Transverse colon (tissue), 4 donors: ENCODE results near the gene CTAGE6.
"Not testable (repeated sequence)": the region's sequence is repeated elsewhere in the genome, so short reads cannot be mapped to it uniquely, and the experiment has no call there.

Experiments used
- CTCF ChIP-seq, 5 experiments: fragments of 200-600 bp in 3 of 5; fragments of 450-650 bp in 2 of 5; sonication (generic) in 3 of 5; IDR thresholded peaks; 1 replicate in 2 of 5; 2 replicates in 3 of 5; pipeline ENCODE4 v1.5.1; 2016 to 2017; ENCODE audit warnings: antibody characterized with exemption in 5 of 5, inconsistent platforms in 3 of 5, mild to moderate bottlenecking in 2 of 5, moderate library complexity in 1 of 5
- EP300 ChIP-seq: sonication (generic); formaldehyde crosslinking; IDR thresholded peaks from one replicate; pipeline ENCODE4 v1.6.1; 2017; ENCODE audit warnings: antibody characterized with exemption, low read depth
- POLR2A ChIP-seq: fragments of 450-650 bp; IDR thresholded peaks from one replicate; pipeline ENCODE4 v1.6.1; 2016; ENCODE audit warnings: antibody characterized with exemption, mild to moderate bottlenecking, moderate library complexity
- POLR2AphosphoS5 ChIP-seq, 3 donors: sonication (generic); formaldehyde crosslinking; IDR thresholded peaks; one replicate each; pipeline ENCODE4 v1.6.1; 2016; ENCODE audit warnings: antibody characterized with exemption in 3 of 3

DNA sequence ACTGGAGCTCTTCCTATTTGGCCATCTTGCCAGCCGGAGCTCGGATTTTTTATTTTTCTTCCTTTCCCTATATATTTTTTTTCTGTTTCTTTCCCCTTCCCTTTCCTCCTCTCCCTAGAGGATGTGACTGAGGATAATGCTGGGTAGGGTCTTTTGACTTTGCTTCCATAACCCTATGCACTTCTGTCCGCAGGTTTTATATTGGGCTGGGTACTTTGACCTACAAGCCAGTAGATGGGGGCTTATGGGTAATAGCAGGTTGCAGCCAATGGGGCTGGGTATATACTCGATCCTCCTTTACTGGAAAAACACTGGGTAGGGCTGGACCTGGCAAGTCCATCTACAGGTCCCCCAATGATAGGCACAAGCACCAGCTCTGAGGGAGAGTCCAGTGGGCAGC is 12.2 kb downstream of the CTAGE6 start:
- not testable (repeated sequence) for TF ChIP-seq CTCF (IDR thresholded peaks at IDR 0.05); POLR2AphosphoS5 (IDR thresholded peaks at IDR 0.05); POLR2A; EP300
